GM23248 (cell line): ENCODE results near the gene RNF225.

ENCODE experiments used
- EZH2 ChIP-seq: fragments of 200-600 bp; sonication (generic); IDR thresholded peaks from 2 replicates; pipeline ENCODE4 v1.6.1; 2018; ENCODE audit warnings: antibody characterized with exemption, mild to moderate bottlenecking; ENCODE audit not compliant: insufficient read depth, poor library complexity, severe bottlenecking
- EZH2phosphoT487 ChIP-seq: fragments of 200-600 bp; sonication (generic); IDR thresholded peaks from 2 replicates; pipeline ENCODE4 v1.6.1; 2018; ENCODE audit warnings: antibody characterized with exemption, moderate library complexity, mild to moderate bottlenecking, low read depth; ENCODE audit not compliant: insufficient read depth

DNA sequence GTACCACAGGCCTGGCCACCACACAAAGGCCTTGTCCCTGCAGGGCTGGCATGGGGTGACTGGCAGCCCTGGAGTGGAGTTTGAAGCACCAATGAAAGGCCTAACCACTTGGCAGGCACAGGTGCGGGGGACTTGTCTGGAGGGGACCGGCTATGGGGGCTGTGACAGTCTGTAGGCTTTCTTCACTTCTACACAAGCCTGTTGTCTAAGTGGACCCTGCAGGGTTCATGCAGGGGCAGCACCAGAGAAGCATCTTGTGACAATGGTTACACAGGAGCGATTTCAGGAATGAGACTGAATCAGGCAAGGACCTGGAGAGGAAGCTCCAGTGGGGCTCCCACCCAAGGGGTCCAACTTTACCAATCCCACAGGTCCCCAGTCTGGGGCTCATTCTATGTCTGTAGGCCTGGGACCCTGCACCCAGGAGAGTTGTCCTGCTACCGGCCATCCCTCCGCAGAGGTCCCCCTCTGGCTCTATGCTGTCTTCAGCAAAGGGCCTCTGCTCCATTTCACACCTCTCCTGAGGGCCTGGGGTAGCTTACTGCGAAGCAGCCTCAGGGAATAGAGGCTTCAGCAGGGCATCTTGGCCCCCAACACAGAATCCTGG lies 12.4 kb upstream of the RNF225 start:
- TF ChIP-seq EZH2phosphoT487: no peak
- TF ChIP-seq EZH2: no peak
